ENCODE measurements around the gene DOK3. TPM values are rescaled to one million over a fixed set of nuclear protein-coding genes. Genes with fewer than 3 reads are reported as not detected.

Gene DOK3
- total and polyA plus RNA-seq, 10 of the 15 experiments (the other 5 are each of a cell fraction or from before 2014, with no cell fraction given) = 6.6 to 107 (median 52.1) TPM

DNA sequence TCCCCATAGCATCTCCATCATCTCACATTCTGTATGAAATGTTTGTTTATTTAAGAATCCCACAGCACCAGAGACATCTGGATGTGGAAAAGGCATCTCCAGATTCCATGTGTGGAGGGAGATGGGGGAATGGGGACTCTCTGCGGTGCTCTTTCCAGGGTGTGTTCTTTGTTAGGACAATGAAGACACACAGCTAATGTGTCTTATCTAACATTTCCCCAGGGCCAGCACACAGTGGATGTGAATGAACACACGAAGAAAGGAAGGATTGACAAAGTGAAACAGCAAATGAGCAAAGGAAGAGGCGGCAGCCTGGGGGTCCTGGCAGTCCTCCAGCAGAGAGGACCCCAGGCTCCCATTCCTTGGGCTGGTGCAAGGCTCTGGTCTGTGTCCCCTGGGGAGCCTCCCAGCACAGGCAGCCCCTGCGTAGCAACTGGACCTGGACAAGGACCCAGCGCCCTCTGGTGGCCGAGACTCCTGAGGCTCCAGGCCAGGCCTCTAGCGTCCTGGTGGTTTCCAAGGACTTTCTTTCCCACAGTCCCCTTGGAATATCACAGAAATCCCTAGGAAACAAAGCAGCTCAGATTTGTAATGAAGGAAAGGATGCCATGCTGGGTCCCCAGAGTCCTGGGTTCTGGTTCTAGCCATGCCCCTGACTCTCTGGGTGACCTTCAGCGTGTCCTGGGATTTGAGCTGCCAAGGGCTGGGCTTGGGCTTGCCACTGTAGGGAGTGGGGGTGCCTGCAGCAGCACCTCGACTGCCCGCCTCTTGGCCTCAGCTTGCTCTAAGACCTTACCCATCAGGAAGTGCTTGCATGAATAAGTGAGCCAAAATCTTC is 8.7 kb downstream of the DOK3 start (continued):
- TF ChIP-seq HDAC6 (IDR thresholded peaks at IDR 0.05; ENCODE audit: unreplicated experiment) (no peak), HCFC1 (IDR thresholded peaks at IDR 0.05; ENCODE audit: low read length) (no peak), PAX5 (IDR thresholded peaks at IDR 0.05; ENCODE audit: borderline replicate concordance, low read depth, low read length) (no peak), HDAC2 (IDR thresholded peaks at IDR 0.05) (no peak), MTA2 (IDR thresholded peaks at IDR 0.05; ENCODE audit: low read depth) (no peak), ESRRA (IDR thresholded peaks at IDR 0.05; ENCODE audit: low read length) (no peak), SP1 (IDR thresholded peaks at IDR 0.05; ENCODE audit: low read depth, low read length) (no peak), YBX1 (IDR thresholded peaks at IDR 0.05) (no peak), ZNF384 (IDR thresholded peaks at IDR 0.05; ENCODE audit: borderline replicate concordance, low read depth, low read length) (no peak), TARDBP (IDR thresholded peaks at IDR 0.05; ENCODE audit: borderline replicate concordance) (no peak), SMARCA5 (IDR thresholded peaks at IDR 0.05) (peak; percentile 75; the same call in 1 of the 2 replicates), MYC (IDR thresholded peaks at IDR 0.05; ENCODE audit: insufficient read depth, insufficient read length, insufficient replicate concordance, low read length, severe bottlenecking) (no peak), ZSCAN29 (IDR thresholded peaks at IDR 0.05) (no peak), TAF1 (IDR thresholded peaks at IDR 0.05; ENCODE audit: borderline replicate concordance, low read depth, low read length) (no peak), RB1 (IDR thresholded peaks at IDR 0.05; ENCODE audit: borderline replicate concordance) (peak; percentile 56; the same call in 1 of the 2 replicates), ASH2L (IDR thresholded peaks at IDR 0.05; ENCODE audit: borderline replicate concordance, low read depth) (no peak), RAD21 (IDR thresholded peaks at IDR 0.05; ENCODE audit: insufficient read depth, low read depth, low read length) (peak; percentile 76), DPF2 (IDR thresholded peaks at IDR 0.05) (peak; percentile 21; the same call in 1 of the 2 replicates), NR2C2 (IDR thresholded peaks at IDR 0.05; ENCODE audit: borderline replicate concordance, control insufficient read depth, insufficient read length, low read depth) (no peak), TCF12 (IDR thresholded peaks at IDR 0.05; ENCODE audit: low read depth, low read length) (no peak), PAX8 (IDR thresholded peaks at IDR 0.05) (no peak), ZNF207 (IDR thresholded peaks at IDR 0.05; ENCODE audit: borderline replicate concordance) (no peak), ZNF217 (IDR thresholded peaks at IDR 0.05) (no peak), POLR2A (IDR thresholded peaks at IDR 0.05; ENCODE audit: low read depth, low read length) (peak; percentile 50; the same call in 1 of the 2 replicates)
- TF ChIP-seq, protein P1, sequence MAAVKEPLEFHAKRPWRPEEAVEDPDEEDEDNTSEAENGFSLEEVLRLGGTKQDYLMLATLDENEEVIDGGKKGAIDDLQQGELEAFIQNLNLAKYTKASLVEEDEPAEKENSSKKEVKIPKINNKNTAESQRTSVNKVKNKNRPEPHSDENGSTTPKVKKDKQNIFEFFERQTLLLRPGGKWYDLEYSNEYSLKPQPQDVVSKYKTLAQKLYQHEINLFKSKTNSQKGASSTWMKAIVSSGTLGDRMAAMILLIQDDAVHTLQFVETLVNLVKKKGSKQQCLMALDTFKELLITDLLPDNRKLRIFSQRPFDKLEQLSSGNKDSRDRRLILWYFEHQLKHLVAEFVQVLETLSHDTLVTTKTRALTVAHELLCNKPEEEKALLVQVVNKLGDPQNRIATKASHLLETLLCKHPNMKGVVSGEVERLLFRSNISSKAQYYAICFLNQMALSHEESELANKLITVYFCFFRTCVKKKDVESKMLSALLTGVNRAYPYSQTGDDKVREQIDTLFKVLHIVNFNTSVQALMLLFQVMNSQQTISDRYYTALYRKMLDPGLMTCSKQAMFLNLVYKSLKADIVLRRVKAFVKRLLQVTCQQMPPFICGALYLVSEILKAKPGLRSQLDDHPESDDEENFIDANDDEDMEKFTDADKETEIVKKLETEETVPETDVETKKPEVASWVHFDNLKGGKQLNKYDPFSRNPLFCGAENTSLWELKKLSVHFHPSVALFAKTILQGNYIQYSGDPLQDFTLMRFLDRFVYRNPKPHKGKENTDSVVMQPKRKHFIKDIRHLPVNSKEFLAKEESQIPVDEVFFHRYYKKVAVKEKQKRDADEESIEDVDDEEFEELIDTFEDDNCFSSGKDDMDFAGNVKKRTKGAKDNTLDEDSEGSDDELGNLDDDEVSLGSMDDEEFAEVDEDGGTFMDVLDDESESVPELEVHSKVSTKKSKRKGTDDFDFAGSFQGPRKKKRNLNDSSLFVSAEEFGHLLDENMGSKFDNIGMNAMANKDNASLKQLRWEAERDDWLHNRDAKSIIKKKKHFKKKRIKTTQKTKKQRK (IDR thresholded peaks at IDR 0.05; ENCODE audit: low read depth, low read length) = no peak
- TF ChIP-seq, protein P2, sequence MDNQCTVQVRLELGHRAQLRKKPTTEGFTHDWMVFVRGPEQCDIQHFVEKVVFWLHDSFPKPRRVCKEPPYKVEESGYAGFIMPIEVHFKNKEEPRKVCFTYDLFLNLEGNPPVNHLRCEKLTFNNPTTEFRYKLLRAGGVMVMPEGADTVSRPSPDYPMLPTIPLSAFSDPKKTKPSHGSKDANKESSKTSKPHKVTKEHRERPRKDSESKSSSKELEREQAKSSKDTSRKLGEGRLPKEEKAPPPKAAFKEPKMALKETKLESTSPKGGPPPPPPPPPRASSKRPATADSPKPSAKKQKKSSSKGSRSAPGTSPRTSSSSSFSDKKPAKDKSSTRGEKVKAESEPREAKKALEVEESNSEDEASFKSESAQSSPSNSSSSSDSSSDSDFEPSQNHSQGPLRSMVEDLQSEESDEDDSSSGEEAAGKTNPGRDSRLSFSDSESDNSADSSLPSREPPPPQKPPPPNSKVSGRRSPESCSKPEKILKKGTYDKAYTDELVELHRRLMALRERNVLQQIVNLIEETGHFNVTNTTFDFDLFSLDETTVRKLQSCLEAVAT (IDR thresholded peaks at IDR 0.05) = 0 out of 2 replicates have a peak, but pooled peaks have one; percentile 24
- TF ChIP-seq, protein P3, sequence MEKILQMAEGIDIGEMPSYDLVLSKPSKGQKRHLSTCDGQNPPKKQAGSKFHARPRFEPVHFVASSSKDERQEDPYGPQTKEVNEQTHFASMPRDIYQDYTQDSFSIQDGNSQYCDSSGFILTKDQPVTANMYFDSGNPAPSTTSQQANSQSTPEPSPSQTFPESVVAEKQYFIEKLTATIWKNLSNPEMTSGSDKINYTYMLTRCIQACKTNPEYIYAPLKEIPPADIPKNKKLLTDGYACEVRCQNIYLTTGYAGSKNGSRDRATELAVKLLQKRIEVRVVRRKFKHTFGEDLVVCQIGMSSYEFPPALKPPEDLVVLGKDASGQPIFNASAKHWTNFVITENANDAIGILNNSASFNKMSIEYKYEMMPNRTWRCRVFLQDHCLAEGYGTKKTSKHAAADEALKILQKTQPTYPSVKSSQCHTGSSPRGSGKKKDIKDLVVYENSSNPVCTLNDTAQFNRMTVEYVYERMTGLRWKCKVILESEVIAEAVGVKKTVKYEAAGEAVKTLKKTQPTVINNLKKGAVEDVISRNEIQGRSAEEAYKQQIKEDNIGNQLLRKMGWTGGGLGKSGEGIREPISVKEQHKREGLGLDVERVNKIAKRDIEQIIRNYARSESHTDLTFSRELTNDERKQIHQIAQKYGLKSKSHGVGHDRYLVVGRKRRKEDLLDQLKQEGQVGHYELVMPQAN (conservative IDR thresholded peaks at IDR 0.05) = no peak

Data from GM12878 (cell line).